ENCODE results near the gene PXDN. TPM values are rescaled to one million over a fixed set of nuclear protein-coding genes. Genes with fewer than 3 reads are reported as not detected.

PXDN gene
- total and polyA plus RNA-seq, 2 of the 4 experiments (the other 2 are of a cell fraction) = 153 to 332 TPM

- Histone ChIP-seq H3K4me2 (ENCODE audit: low read depth, low read length) (no peak overlapping the region), H3K56ac (ENCODE audit: extremely low read depth, insufficient read depth, low read length) (no peak overlapping the region), H3K27ac (ENCODE audit: insufficient read depth, low read length) (no peak overlapping the region), H2BK5ac (ENCODE audit: low read depth, low read length, poor library complexity, severe bottlenecking) (no peak overlapping the region), H2AK5ac (ENCODE audit: low read depth, low read length) (no peak overlapping the region), H3K9ac (ENCODE audit: low read depth, low read length) (no peak overlapping the region), H3K9me3 (ENCODE audit: control insufficient read depth, insufficient read depth, low read length) (no peaks in the 10 kb centered on the region), H3K4ac (ENCODE audit: low read depth, low read length) (no peak overlapping the region), H2BK15ac (ENCODE audit: low read depth, low read length) (no peak overlapping the region), H3K27me3 (ENCODE audit: control insufficient read depth, insufficient read depth, low read length) (peaks cover 2% of the 10 kb centered on the region; the same call in 1 of the 2 replicates), H3K79me1 (ENCODE audit: low read depth in 1 of 2, low read length in 2 of 2) (no peaks in the 10 kb centered on the region), H4K8ac (ENCODE audit: low read depth in 2 of 2, low read length in 2 of 2) (no peak overlapping the region), H4K5ac (ENCODE audit: low read depth, low read length) (no peak overlapping the region), H3K36me3 (ENCODE audit: control insufficient read depth, insufficient read depth, low read length) (no peaks in the 10 kb centered on the region), H3K9me1 (ENCODE audit: insufficient read depth, low read length) (peaks cover 6% of the 10 kb centered on the region; the same call in 1 of the 2 replicates), H3K4me3 (ENCODE audit: insufficient read depth, low read depth, low read length) (no peak overlapping the region), H2AK9ac (replicated peaks; ENCODE audit: low read depth, low read length, poor library complexity) (no peak overlapping the region), H4K20me1 (ENCODE audit: insufficient read depth, low read length) (peaks cover 4% of the 10 kb centered on the region; the same call in 1 of the 2 replicates), H2BK20ac (ENCODE audit: low read depth, low read length) (no peak overlapping the region), H3K4me1 (ENCODE audit: control insufficient read depth, insufficient read depth, low read length) (peaks cover 2% of the 10 kb centered on the region), H3K18ac (ENCODE audit: low read depth, low read length) (no peak overlapping the region), H3K23ac (ENCODE audit: low read depth, low read length) (no peak overlapping the region), H4K91ac (ENCODE audit: insufficient read depth, low read depth, low read length) (no peak overlapping the region), H3K14ac (replicated peaks; ENCODE audit: low read depth, low read length) (no peak overlapping the region), H2AFZ (replicated peaks; ENCODE audit: low read length, poor library complexity) (no peak overlapping the region), H2BK120ac (ENCODE audit: low read depth, low read length) (no peak overlapping the region)
- dilution Hi-C loops (cut with HindIII; ENCODE audit: low sequenced_read_pairs, unreplicated experiment) = no loop called here
- POLR2A ChIA-PET (ENCODE audit: unreplicated experiment) = no interaction called here
- intact Hi-C loops (cut with micrococcal nuclease) = no loop called here
- in situ Hi-C loops (cut with MboI; ENCODE audit: low sequenced_read_pairs) = no loop called here
- 90% methylated on average over 5 of the region's 13 CpGs; no CpG with 5 or more reads in 1 of the 2 experiments for WGBS, 2 experiments (ENCODE audit: extremely low coverage in 2 of 2, insufficient read length in 1 of 2)
- no peak for ATAC-seq (ENCODE audit: low read depth)
- no TSS peak for BruUV-seq (replicated peaks)
- CTCF ChIA-PET = no interaction called here
- DNase-seq = no peak
- no peak for TF ChIP-seq MAZ (IDR thresholded peaks at IDR 0.05; ENCODE audit: borderline replicate concordance, low read depth, low read length)
- TF ChIP-seq, protein P1, sequence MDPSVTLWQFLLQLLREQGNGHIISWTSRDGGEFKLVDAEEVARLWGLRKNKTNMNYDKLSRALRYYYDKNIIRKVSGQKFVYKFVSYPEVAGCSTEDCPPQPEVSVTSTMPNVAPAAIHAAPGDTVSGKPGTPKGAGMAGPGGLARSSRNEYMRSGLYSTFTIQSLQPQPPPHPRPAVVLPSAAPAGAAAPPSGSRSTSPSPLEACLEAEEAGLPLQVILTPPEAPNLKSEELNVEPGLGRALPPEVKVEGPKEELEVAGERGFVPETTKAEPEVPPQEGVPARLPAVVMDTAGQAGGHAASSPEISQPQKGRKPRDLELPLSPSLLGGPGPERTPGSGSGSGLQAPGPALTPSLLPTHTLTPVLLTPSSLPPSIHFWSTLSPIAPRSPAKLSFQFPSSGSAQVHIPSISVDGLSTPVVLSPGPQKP (IDR thresholded peaks at IDR 0.05; ENCODE audit: borderline replicate concordance, low read depth, low read length) = no peak
- TF ChIP-seq CTCF (conservative IDR thresholded peaks at IDR 0.05; ENCODE audit: low read depth, low read length) = no peak
- no peak for TF ChIP-seq SMC3 (IDR thresholded peaks at IDR 0.05; ENCODE audit: low read depth, low read length)
Measured at GRCh38 chr2:1621501-1621900, 122.8 kb downstream of the PXDN start.
